ENCODE data around the gene PBLD. TPM values are rescaled to one million over a fixed set of nuclear protein-coding genes. Genes with fewer than 3 reads are reported as not detected.

The PBLD gene
- total RNA-seq, 1 donor from 2014 or later = 11.1 TPM

- Mint-ChIP-seq H3K4me1 (ENCODE audit: low read depth) (peaks cover 8% of the 10 kb centered on the region), H3K27ac (no peak overlapping the region), H3K4me3 (ENCODE audit: low read depth) (no peak overlapping the region)
Measured at GRCh38 chr10:68275600-68276126, 57.1 kb downstream of the PBLD start.

GRCh38 chr10:68272833-68273232, 59.9 kb downstream of the PBLD start:
- TF ChIP-seq CTCF (IDR thresholded peaks at IDR 0.05; ENCODE audit: unreplicated experiment) = no peak
- Mint-ChIP-seq H3K4me3 (ENCODE audit: low read depth) (no peak overlapping the region), H3K27ac (no peak overlapping the region), H3K4me1 (ENCODE audit: low read depth) (peaks cover 8% of the 10 kb centered on the region), H3K9me3 (ENCODE audit: low read depth) (peaks cover 6% of the 10 kb centered on the region), H3K36me3 (ENCODE audit: insufficient read depth) (peaks cover 4% of the 10 kb centered on the region), H3K27me3 (no peaks in the 10 kb centered on the region)
- no peak for DNase-seq (ENCODE audit: low spot score, unreplicated experiment)

More at GRCh38 chr10:68275600-68276126, 57.1 kb downstream of the PBLD start:
- no peak for TF ChIP-seq CTCF (IDR thresholded peaks at IDR 0.05; ENCODE audit: unreplicated experiment)
- no peak for DNase-seq (ENCODE audit: low spot score, unreplicated experiment)
- Mint-ChIP-seq H3K27me3 (no peaks in the 10 kb centered on the region), H3K9me3 (ENCODE audit: low read depth) (peaks cover 10% of the 10 kb centered on the region), H3K36me3 (ENCODE audit: insufficient read depth) (peaks cover 11% of the 10 kb centered on the region)

GRCh38 chr10:68271196-68271882, 61.4 kb downstream of the PBLD start:
- Mint-ChIP-seq H3K27me3 (no peaks in the 10 kb centered on the region), H3K4me1 (ENCODE audit: low read depth) (peaks cover 8% of the 10 kb centered on the region), H3K27ac (no peak overlapping the region), H3K4me3 (ENCODE audit: low read depth) (no peak overlapping the region), H3K9me3 (ENCODE audit: low read depth) (no peaks in the 10 kb centered on the region), H3K36me3 (ENCODE audit: insufficient read depth) (no peaks in the 10 kb centered on the region)
- no peak for TF ChIP-seq CTCF (IDR thresholded peaks at IDR 0.05; ENCODE audit: unreplicated experiment)
- no peak for DNase-seq (ENCODE audit: low spot score, unreplicated experiment)

GRCh38 chr10:68269562-68270290, 63.0 kb downstream of the PBLD start:
- no peak for DNase-seq (ENCODE audit: low spot score, unreplicated experiment)
- Mint-ChIP-seq H3K36me3 (ENCODE audit: insufficient read depth) (no peaks in the 10 kb centered on the region), H3K4me3 (ENCODE audit: low read depth) (no peak overlapping the region), H3K9me3 (ENCODE audit: low read depth) (no peaks in the 10 kb centered on the region), H3K4me1 (ENCODE audit: low read depth) (peaks cover 8% of the 10 kb centered on the region), H3K27me3 (no peaks in the 10 kb centered on the region), H3K27ac (no peak overlapping the region)
- TF ChIP-seq CTCF (IDR thresholded peaks at IDR 0.05; ENCODE audit: unreplicated experiment) = no peak

- Mint-ChIP-seq H3K4me3 (ENCODE audit: low read depth) (no peak overlapping the region), H3K27me3 (no peaks in the 10 kb centered on the region), H3K9me3 (ENCODE audit: low read depth) (peaks cover 3% of the 10 kb centered on the region), H3K27ac (no peak overlapping the region), H3K36me3 (ENCODE audit: insufficient read depth) (peaks cover 2% of the 10 kb centered on the region), H3K4me1 (ENCODE audit: low read depth) (no peaks in the 10 kb centered on the region)
- no peak for DNase-seq (ENCODE audit: low spot score, unreplicated experiment)
- no peak for TF ChIP-seq CTCF (IDR thresholded peaks at IDR 0.05; ENCODE audit: unreplicated experiment)
Measured at GRCh38 chr10:68261132-68261856, 71.4 kb downstream of the PBLD start.
